ENCODE measurements around the gene RAB3B. TPM values are rescaled to one million over a fixed set of nuclear protein-coding genes. Genes with fewer than 3 reads are reported as not detected.
"Not testable (repeated sequence)": the region's sequence is repeated elsewhere in the genome, so short reads cannot be mapped to it uniquely, and the experiment has no call there.

RAB3B gene
- polyA plus RNA-seq, 1 donor = 0.21 TPM

DNA sequence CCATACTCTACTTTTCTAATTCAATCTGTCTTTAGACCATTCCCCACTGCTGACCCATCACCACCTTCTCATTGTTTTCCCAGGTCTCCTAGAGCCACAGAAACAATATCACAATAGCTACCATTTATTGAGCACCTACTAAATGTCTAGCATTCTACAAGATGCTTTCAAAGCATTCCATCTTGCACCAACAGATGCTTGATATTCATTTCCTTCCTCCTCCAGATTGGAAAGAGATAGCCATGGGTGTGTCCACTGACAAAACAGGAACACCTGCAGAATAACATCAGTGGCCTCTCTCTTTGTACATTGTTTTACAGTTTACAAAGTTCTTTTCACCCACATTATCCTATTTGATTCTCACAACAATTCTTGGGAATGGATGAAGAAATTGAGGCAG lies 2.2 kb downstream of the RAB3B start:
- DNase-seq = no peak

- DNase-seq = no peak
These were observed 3.8 kb downstream of the RAB3B start for GRCh38 chr1:51986718-51987117.

GRCh38 chr1:51982161-51982560 lies 8.3 kb downstream of the RAB3B start:
- DNase-seq = no peak

DNA sequence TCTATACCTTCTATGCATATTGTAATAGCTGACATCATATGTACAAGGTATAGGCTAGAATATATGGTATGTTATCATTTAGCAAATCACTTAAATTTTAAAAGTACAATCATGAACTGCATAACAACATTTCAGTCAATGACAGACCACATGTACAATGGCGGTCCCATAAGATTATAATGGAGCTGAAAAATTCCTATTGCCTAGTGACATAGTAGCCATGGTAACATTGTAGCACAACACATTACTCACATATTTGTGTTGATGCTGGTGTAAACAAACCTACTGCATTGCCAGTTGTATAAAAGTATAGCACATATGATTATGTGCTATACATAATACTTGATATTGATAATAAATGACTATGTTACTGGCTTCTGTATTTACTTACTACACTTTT lies 8.9 kb downstream of the RAB3B start:
- no peak for DNase-seq

GRCh38 chr1:51978099-51978498 lies 12.4 kb downstream of the RAB3B start:
- DNase-seq = no peak

- DNase-seq = no peak
These were observed 13.5 kb downstream of the RAB3B start for GRCh38 chr1:51976846-51977602.

DNA sequence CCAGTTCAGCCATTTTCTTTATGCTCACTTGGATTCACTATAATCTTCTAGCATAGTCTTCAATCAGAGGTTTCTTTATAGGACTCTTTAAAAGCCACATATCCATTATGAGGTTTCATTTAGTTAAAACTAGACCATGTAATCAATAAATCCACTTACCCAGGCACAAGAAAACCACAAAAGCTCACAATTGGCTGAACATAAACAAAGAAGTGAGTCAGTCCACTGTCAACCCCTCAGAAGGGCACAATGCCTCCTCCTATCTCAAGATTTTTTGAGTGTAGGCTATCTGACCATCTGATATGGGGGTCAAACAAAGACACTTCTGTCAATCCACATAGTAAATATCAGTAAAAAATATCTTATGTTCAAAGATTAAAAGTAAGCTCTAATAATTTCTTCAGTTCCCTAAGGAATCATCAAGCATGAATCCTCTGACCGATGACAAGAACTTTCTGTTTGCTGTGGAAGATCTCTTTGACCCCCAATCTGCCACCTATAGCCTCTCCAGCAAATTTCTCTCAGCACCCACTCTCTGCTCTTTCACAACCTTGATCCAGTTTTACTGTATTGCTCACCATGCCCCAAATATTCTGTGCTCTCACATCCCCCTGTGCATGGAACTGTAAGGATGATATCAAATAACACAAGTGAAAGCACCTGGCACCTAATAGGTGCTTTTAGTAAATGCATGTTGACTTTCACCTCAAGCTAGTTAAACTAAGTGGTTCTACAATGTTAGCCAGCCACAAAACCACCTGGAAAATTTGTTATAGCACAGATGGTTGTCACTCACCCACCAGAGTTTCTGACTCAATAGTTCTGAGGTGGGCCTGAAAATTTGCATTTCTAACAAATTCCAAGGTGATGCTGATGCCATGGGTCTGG lies 16.7 kb downstream of the RAB3B start:
- no peak for DNase-seq

GRCh38 chr1:51969038-51969705 lies 21.3 kb downstream of the RAB3B start:
- DNase-seq = no peak

DNA sequence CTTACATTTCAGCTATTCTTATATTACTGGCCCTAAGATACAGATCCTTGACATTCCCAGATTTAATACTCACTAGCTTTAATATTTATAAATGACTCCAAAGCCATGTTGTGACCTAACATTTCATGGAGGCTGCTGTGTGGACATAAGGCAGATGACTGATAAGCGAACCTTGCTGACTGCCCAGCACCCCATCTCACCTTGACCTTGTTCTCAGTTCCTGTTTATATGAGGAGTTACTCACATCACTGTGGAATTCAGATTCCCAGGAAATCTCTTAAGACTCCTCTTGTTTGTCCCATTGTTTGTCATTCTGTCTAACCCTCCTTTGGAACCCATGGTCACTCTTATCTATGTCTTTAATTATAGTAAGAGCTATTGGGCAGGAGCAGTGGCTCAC lies 21.9 kb downstream of the RAB3B start:
- no peak for DNase-seq

- not testable (repeated sequence) for DNase-seq
These were observed 23.2 kb downstream of the RAB3B start for GRCh38 chr1:51967213-51967791.

DNA sequence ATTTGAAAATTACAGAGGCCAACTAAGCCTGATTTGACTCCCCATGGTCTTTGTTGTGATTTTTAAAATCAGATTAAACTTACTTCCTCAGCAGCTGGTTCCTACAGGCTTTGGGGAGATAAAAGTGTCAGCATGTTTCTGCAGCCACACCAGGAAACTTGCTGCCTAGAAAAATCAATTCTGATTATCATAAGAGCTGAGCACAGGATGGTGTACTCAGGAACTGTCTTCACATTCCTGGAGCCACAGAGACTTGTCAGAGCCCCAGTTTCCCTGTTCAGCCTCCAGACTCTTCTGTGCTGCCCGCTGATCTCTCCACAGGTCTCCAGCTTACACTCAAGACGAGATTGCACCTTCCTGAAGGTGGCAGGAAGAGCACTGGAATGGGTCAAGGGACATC lies 23.9 kb downstream of the RAB3B start:
- no peak for DNase-seq

DNA sequence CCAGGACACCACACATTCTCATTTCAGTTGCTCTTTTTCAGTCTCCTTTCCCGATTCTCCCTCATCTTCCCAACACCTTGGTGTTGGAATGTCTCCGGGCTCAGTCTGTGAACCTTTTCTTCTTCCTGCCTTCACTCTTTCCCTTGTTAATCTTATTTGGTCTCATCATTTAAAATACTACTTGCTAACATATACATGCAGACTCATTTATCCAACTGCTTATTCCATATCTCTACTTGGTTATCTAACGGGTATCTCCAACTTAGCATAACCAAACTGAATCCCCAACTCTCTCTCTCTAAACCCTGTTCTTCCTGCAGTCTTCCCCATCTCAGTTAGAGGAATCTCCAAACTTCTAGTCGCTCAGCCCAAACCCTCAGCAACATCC lies 26.2 kb downstream of the RAB3B start:
- no peak for DNase-seq

DNA sequence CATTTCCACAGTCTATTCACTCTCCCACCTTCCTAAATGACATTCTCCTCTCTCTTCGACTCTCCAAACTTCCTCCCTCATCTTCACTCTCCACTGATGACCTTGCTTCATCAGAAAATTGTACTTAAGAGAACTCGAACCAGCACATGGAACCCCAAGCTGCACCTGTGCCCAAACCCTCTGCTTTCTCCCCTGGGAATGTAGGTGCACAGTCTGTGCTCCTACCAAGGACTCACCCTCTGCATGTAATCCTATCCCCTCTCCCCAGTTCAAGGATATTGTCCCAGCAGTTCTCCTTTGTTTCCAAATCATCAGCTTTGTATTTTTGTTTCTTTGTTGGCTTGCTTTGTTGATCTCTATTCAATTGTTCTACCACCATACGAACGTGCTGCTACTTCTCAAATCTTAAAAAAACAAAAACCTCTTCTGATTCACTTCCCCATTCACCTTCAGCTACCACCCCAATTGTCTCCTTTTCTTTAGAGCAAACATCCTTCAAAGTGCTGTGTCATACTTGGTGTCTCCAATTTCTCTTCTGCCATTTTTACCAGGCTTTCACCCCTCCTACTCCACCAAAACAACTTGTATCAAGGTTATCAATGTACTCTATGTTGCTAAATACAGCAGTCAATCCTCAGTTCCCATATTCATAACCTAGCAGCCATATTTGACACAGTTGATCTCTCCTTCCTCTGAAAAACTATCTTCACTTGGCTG lies 26.8 kb downstream of the RAB3B start:
- no peak for DNase-seq

DNA sequence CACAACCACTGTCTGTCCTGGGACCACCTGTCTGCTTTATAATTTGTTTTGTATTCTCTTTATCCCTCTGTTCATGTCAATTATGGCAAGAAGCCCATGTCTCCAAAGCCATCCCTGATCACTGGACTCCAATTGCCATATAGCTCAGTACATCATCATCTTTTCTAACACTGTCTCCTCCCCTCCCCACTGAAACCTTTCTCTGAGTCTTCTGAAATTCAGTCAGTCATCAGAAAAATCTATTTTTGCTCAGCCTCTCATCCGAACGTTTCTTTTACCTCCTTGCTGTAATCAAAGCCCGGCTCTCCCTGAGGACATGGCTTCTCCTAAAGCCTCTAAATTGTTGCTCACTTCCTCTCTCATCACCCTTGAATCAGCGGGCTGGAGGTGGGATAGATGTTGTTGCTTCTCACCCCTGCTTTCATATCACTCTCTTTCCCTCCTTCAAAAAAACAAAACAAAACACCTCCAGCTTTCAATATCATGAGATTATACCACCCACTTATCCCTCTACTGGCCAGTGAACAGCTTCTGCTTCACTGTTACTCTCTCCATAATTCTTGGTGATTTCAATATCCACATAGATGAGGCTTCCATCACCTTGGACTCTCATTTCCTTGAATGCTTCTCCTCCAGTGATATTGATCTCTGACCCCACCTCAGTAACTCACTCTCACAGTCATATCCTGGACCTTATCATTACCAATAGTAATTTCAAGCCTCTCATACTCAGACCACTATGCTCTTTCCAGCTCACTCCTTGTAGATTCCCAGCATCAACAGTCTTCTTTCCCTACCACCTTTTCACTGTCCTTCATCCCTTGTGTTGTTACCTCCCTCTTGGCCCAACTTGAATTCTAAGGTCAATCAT lies 27.8 kb downstream of the RAB3B start:
- no peak for DNase-seq

GRCh38 chr1:51961954-51962353 lies 28.5 kb downstream of the RAB3B start:
- DNase-seq = no peak

DNA sequence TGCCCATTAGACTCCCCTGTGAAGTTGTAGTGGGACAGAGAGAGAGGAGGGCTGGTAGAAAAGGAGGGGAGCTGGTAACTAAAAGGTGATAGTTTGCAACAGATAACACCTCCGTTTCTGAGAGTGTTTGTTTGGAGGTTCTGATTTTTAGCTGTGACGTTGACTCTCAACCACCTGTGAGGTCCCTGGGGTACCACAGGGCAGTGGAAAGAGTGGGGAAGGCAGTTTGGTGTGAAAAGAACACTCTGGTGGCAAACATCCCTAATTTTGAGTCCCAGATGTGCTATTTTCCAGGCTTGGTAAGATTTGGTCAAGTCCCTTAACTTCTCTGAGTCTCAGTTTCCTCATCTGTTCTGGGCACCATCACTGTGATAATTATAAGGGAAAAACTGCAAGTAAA lies 29.3 kb downstream of the RAB3B start:
- no peak for DNase-seq

GRCh38 chr1:51960262-51960661 lies 30.2 kb downstream of the RAB3B start:
- no peak for DNase-seq

DNA sequence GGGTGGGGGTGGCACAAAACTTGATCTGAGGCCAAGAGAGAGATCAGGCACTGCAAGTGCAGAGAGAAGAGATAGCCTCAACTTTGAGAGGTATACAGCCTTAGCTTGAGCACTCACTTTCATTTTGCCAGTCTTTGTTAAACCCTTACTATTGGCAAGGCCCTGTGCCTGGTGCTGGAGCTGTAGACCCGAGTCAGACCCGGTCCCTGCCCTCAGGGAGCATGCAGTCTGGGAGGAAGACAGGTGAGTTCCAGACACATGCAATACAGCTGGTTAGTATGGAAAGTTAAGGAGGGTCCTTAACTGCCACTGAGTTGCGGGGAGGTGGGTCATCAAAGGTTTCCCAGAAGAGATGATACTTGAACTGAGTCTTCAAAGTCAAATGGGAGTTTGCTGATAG lies 31.7 kb downstream of the RAB3B start:
- DNase-seq = no peak

DNA sequence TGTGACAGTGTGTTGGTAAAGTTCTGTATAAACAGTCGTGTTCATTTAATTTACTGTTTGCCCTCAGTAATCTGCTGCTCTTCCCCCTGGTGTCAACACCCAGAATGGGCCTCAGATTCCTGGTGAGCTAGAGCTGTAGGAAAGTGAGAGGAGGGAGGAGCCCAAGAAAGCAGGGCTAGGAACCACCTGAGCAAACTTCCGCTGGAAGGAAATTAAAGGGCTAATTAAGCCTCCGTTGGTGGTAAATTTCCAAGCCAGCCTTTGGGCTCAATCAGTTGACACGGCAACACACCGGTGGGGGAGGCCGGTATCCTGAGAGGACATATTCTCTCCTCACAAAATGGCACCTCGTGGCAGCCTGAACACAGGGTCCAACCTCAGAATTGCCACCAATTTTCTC lies 32.9 kb downstream of the RAB3B start:
- no peak for DNase-seq

GRCh38 chr1:51956528-51957509 lies 33.7 kb downstream of the RAB3B start:
- DNase-seq = no peak

All from hindlimb muscle (tissue), 1 donor.